ENCODE measurements around the gene CILP.

The CILP gene

GRCh38 chr15:65175511-65175910 is 35.8 kb downstream of the CILP start:
- H3K4me3 ChIP-seq (ENCODE audit: low read depth, low read length): no peak overlapping the region
- TF ChIP-seq CTCF (conservative IDR thresholded peaks at IDR 0.05; ENCODE audit: low read depth, low read length): no peak
- DNase-seq (ENCODE audit: low read depth): no peak

- no peak overlapping the region for H3K4me3 ChIP-seq (ENCODE audit: low read depth, low read length)
- DNase-seq (ENCODE audit: low read depth): no peak
- TF ChIP-seq CTCF (conservative IDR thresholded peaks at IDR 0.05; ENCODE audit: low read depth, low read length): no peak
These were observed 36.8 kb downstream of the CILP start for GRCh38 chr15:65174509-65174908.

- TF ChIP-seq CTCF (conservative IDR thresholded peaks at IDR 0.05; ENCODE audit: low read depth, low read length): no peak
- DNase-seq (ENCODE audit: low read depth): no peak
- H3K4me3 ChIP-seq (ENCODE audit: low read depth, low read length): no peak overlapping the region
These were observed 38.7 kb downstream of the CILP start for GRCh38 chr15:65172531-65172930.

- TF ChIP-seq CTCF (conservative IDR thresholded peaks at IDR 0.05; ENCODE audit: low read depth, low read length): no peak
- no peak for DNase-seq (ENCODE audit: low read depth)
- no peak overlapping the region for H3K4me3 ChIP-seq (ENCODE audit: low read depth, low read length)
These were observed 39.8 kb downstream of the CILP start for GRCh38 chr15:65171428-65171827.

- no peak overlapping the region for H3K4me3 ChIP-seq (ENCODE audit: low read depth, low read length)
- no peak for TF ChIP-seq CTCF (conservative IDR thresholded peaks at IDR 0.05; ENCODE audit: low read depth, low read length)
- DNase-seq (ENCODE audit: low read depth): no peak
These were observed 45.4 kb downstream of the CILP start for GRCh38 chr15:65165875-65166274.

GRCh38 chr15:65164139-65164538 is 47.1 kb downstream of the CILP start:
- H3K4me3 ChIP-seq (ENCODE audit: low read depth, low read length): no peak overlapping the region
- TF ChIP-seq CTCF (conservative IDR thresholded peaks at IDR 0.05; ENCODE audit: low read depth, low read length): no peak
- DNase-seq (ENCODE audit: low read depth): no peak

GRCh38 chr15:65163041-65163440 is 48.2 kb downstream of the CILP start:
- DNase-seq (ENCODE audit: low read depth): no peak
- H3K4me3 ChIP-seq (ENCODE audit: low read depth, low read length): no peak overlapping the region
- no peak for TF ChIP-seq CTCF (conservative IDR thresholded peaks at IDR 0.05; ENCODE audit: low read depth, low read length)

All from choroid plexus epithelial cell (primary cell).